Measurements from ENCODE around the gene GLUL.

GLUL gene

GRCh38 chr1:182351790-182352364 lies 39.7 kb downstream of the GLUL start:
- no peak overlapping the region for H2AFZ ChIP-seq (ENCODE audit: low read depth, low read length)
- TF ChIP-seq CTCF (IDR thresholded peaks at IDR 0.05; ENCODE audit: borderline replicate concordance, extremely low read depth, low read length, poor library complexity, severe bottlenecking): no peak
- no peak for TF ChIP-seq EZH2 (IDR thresholded peaks at IDR 0.05; ENCODE audit: borderline replicate concordance, low read depth, low read length, severe bottlenecking)
- DNase-seq: no peak
- no peak overlapping the region for H3K4me2 ChIP-seq (ENCODE audit: insufficient read depth, low read length)
- H3K27ac ChIP-seq (ENCODE audit: low read length): no peak overlapping the region
- no peaks in the 10 kb centered on the region for H4K20me1 ChIP-seq (ENCODE audit: insufficient read depth, low read length)
- H3K9me3 ChIP-seq (ENCODE audit: insufficient read depth, low read length, severe bottlenecking): no peaks in the 10 kb centered on the region
- H3K36me3 ChIP-seq (ENCODE audit: insufficient read depth, low read length): no peaks in the 10 kb centered on the region
- H3K4me3 ChIP-seq (ENCODE audit: low read depth in 1 of 2, low read length in 2 of 2): no peak overlapping the region
- no peak overlapping the region for H3K9ac ChIP-seq (ENCODE audit: low read depth, low read length)
- H3K4me1 ChIP-seq (ENCODE audit: insufficient read depth, low read length): no peaks in the 10 kb centered on the region
- no peak for ATAC-seq (ENCODE audit: insufficient read depth, low read depth)
- H3K79me2 ChIP-seq (ENCODE audit: insufficient read depth, low read length): no peaks in the 10 kb centered on the region
- no peaks in the 10 kb centered on the region for H3K27me3 ChIP-seq (ENCODE audit: insufficient read depth, low read length, poor library complexity)

GRCh38 chr1:182350839-182351238 lies 40.8 kb downstream of the GLUL start:
- no peaks in the 10 kb centered on the region for H4K20me1 ChIP-seq (ENCODE audit: insufficient read depth, low read length)
- no peak overlapping the region for H3K27ac ChIP-seq (ENCODE audit: low read length)
- no peak overlapping the region for H3K4me3 ChIP-seq (ENCODE audit: low read depth in 1 of 2, low read length in 2 of 2)
- H3K4me2 ChIP-seq (ENCODE audit: insufficient read depth, low read length): no peak overlapping the region
- H3K79me2 ChIP-seq (ENCODE audit: insufficient read depth, low read length): no peaks in the 10 kb centered on the region
- no peaks in the 10 kb centered on the region for H3K9me3 ChIP-seq (ENCODE audit: insufficient read depth, low read length, severe bottlenecking)
- DNase-seq (no peak), ATAC-seq (ENCODE audit: insufficient read depth, low read depth) (no peak)
- H3K9ac ChIP-seq (ENCODE audit: low read depth, low read length): no peak overlapping the region
- no peaks in the 10 kb centered on the region for H3K27me3 ChIP-seq (ENCODE audit: insufficient read depth, low read length, poor library complexity)
- H3K36me3 ChIP-seq (ENCODE audit: insufficient read depth, low read length): no peaks in the 10 kb centered on the region
- no peak for TF ChIP-seq EZH2 (IDR thresholded peaks at IDR 0.05; ENCODE audit: borderline replicate concordance, low read depth, low read length, severe bottlenecking)
- no peak overlapping the region for H2AFZ ChIP-seq (ENCODE audit: low read depth, low read length)
- no peaks in the 10 kb centered on the region for H3K4me1 ChIP-seq (ENCODE audit: insufficient read depth, low read length)

- ATAC-seq (ENCODE audit: insufficient read depth, low read depth) (no peak), DNase-seq (no peak)
- no peaks in the 10 kb centered on the region for H3K36me3 ChIP-seq (ENCODE audit: insufficient read depth, low read length)
- TF ChIP-seq EZH2 (IDR thresholded peaks at IDR 0.05; ENCODE audit: borderline replicate concordance, low read depth, low read length, severe bottlenecking) (no peak), CTCF (IDR thresholded peaks at IDR 0.05; ENCODE audit: borderline replicate concordance, extremely low read depth, low read length, poor library complexity, severe bottlenecking) (no peak)
- no peak overlapping the region for H3K9ac ChIP-seq (ENCODE audit: low read depth, low read length)
- no peak overlapping the region for H3K4me2 ChIP-seq (ENCODE audit: insufficient read depth, low read length)
- no peak overlapping the region for H3K27ac ChIP-seq (ENCODE audit: low read length)
- H3K9me3 ChIP-seq (ENCODE audit: insufficient read depth, low read length, severe bottlenecking): no peaks in the 10 kb centered on the region
- no peaks in the 10 kb centered on the region for H4K20me1 ChIP-seq (ENCODE audit: insufficient read depth, low read length)
- no peaks in the 10 kb centered on the region for H3K79me2 ChIP-seq (ENCODE audit: insufficient read depth, low read length)
- H3K27me3 ChIP-seq (ENCODE audit: insufficient read depth, low read length, poor library complexity): no peaks in the 10 kb centered on the region
- no peak overlapping the region for H2AFZ ChIP-seq (ENCODE audit: low read depth, low read length)
- H3K4me3 ChIP-seq (ENCODE audit: low read depth in 1 of 2, low read length in 2 of 2): no peak overlapping the region
- H3K4me1 ChIP-seq (ENCODE audit: insufficient read depth, low read length): no peaks in the 10 kb centered on the region
Observed at GRCh38 chr1:182348961-182349747, 42.4 kb downstream of the GLUL start.

- TF ChIP-seq CTCF (IDR thresholded peaks at IDR 0.05; ENCODE audit: borderline replicate concordance, extremely low read depth, low read length, poor library complexity, severe bottlenecking) (no peak), EZH2 (IDR thresholded peaks at IDR 0.05; ENCODE audit: borderline replicate concordance, low read depth, low read length, severe bottlenecking) (no peak)
- Histone ChIP-seq H3K4me1 (ENCODE audit: insufficient read depth, low read length) (no peaks in the 10 kb centered on the region), H3K27ac (ENCODE audit: low read length) (no peak overlapping the region), H3K79me2 (ENCODE audit: insufficient read depth, low read length) (no peaks in the 10 kb centered on the region), H3K9me3 (ENCODE audit: insufficient read depth, low read length, severe bottlenecking) (no peaks in the 10 kb centered on the region), H4K20me1 (ENCODE audit: insufficient read depth, low read length) (no peaks in the 10 kb centered on the region), H3K4me3 (ENCODE audit: low read depth in 1 of 2, low read length in 2 of 2) (no peak overlapping the region), H3K9ac (ENCODE audit: low read depth, low read length) (no peak overlapping the region), H3K4me2 (ENCODE audit: insufficient read depth, low read length) (no peak overlapping the region), H3K27me3 (ENCODE audit: insufficient read depth, low read length, poor library complexity) (no peaks in the 10 kb centered on the region), H2AFZ (ENCODE audit: low read depth, low read length) (no peak overlapping the region), H3K36me3 (ENCODE audit: insufficient read depth, low read length) (no peaks in the 10 kb centered on the region)
- ATAC-seq (ENCODE audit: insufficient read depth, low read depth) (no peak), DNase-seq (no peak)
Observed at GRCh38 chr1:182347019-182347418, 44.6 kb downstream of the GLUL start.

Measured in DND-41 (cell line).